ENCODE data around the gene NPLOC4. TPM values are rescaled to one million over a fixed set of nuclear protein-coding genes. Genes with fewer than 3 reads are reported as not detected.

The NPLOC4 gene
- total RNA-seq, 1 experiment from 2014 or later, result 146 TPM

GRCh38 chr17:81549826-81550225, 87.1 kb downstream of the NPLOC4 start:
- no peaks in the 10 kb centered on the region for H3K27me3 Mint-ChIP-seq (ENCODE audit: unreplicated experiment)
- H3K36me3 Mint-ChIP-seq (ENCODE audit: insufficient read depth, unreplicated experiment), result peaks cover 90% of the 10 kb centered on the region
- H3K4me1 Mint-ChIP-seq (ENCODE audit: low read depth, unreplicated experiment), result peaks cover 12% of the 10 kb centered on the region
- CTCF ChIA-PET, result no interaction called here
- TF ChIP-seq CTCF (IDR thresholded peaks at IDR 0.05; ENCODE audit: unreplicated experiment), result no peak
- intact Hi-C loops (cut with micrococcal nuclease; ENCODE audit: unreplicated experiment), result no loop called here
- DNase-seq, result no peak
- H3K27ac Mint-ChIP-seq (ENCODE audit: unreplicated experiment), result no peak overlapping the region
- peak overlapping the region; percentile 92 for H3K4me3 Mint-ChIP-seq (ENCODE audit: low read depth, unreplicated experiment)
- BruUV-seq (replicated peaks), result no TSS peak
- no peaks in the 10 kb centered on the region for H3K9me3 Mint-ChIP-seq (ENCODE audit: low read depth, unreplicated experiment)

GRCh38 chr17:81549031-81549557, 87.8 kb downstream of the NPLOC4 start:
- H3K27ac Mint-ChIP-seq (ENCODE audit: unreplicated experiment), result no peak overlapping the region
- intact Hi-C loops (cut with micrococcal nuclease; ENCODE audit: unreplicated experiment), result no loop called here
- no peak overlapping the region for H3K4me3 Mint-ChIP-seq (ENCODE audit: low read depth, unreplicated experiment)
- H3K27me3 Mint-ChIP-seq (ENCODE audit: unreplicated experiment), result no peaks in the 10 kb centered on the region
- H3K4me1 Mint-ChIP-seq (ENCODE audit: low read depth, unreplicated experiment), result peaks cover 8% of the 10 kb centered on the region
- DNase-seq, result no peak
- no peak for TF ChIP-seq CTCF (IDR thresholded peaks at IDR 0.05; ENCODE audit: unreplicated experiment)
- H3K9me3 Mint-ChIP-seq (ENCODE audit: low read depth, unreplicated experiment), result no peaks in the 10 kb centered on the region
- CTCF ChIA-PET, result no interaction called here
- no TSS peak for BruUV-seq (replicated peaks)
- H3K36me3 Mint-ChIP-seq (ENCODE audit: insufficient read depth, unreplicated experiment), result peaks cover 88% of the 10 kb centered on the region

- CTCF ChIA-PET, result no interaction called here
Observed at GRCh38 chr17:81547614-81547982, 89.3 kb downstream of the NPLOC4 start.

GRCh38 chr17:81546906-81547613, 89.9 kb downstream of the NPLOC4 start:
- Mint-ChIP-seq H3K36me3 (ENCODE audit: insufficient read depth, unreplicated experiment) (peaks cover 68% of the 10 kb centered on the region), H3K4me3 (ENCODE audit: low read depth, unreplicated experiment) (no peak overlapping the region), H3K27ac (ENCODE audit: unreplicated experiment) (no peak overlapping the region), H3K9me3 (ENCODE audit: low read depth, unreplicated experiment) (no peaks in the 10 kb centered on the region), H3K27me3 (ENCODE audit: unreplicated experiment) (no peaks in the 10 kb centered on the region), H3K4me1 (ENCODE audit: low read depth, unreplicated experiment) (no peaks in the 10 kb centered on the region)
- TF ChIP-seq CTCF (IDR thresholded peaks at IDR 0.05; ENCODE audit: unreplicated experiment), result no peak
- no TSS peak for BruUV-seq (replicated peaks)
- CTCF ChIA-PET, result interaction anchor here (0.6 to 0.7 kb wide), 2 partner anchors 24 to 39 kb away, joined by 3 to 4 read pairs; no protein-coding TSS in a partner anchor
- intact Hi-C loops (cut with micrococcal nuclease; ENCODE audit: unreplicated experiment), result no loop called here
- DNase-seq, result no peak

More at GRCh38 chr17:81547614-81547982, 89.3 kb downstream of the NPLOC4 start:
- no peak for TF ChIP-seq CTCF (IDR thresholded peaks at IDR 0.05; ENCODE audit: unreplicated experiment)
- BruUV-seq (replicated peaks), result no TSS peak
- intact Hi-C loops (cut with micrococcal nuclease; ENCODE audit: unreplicated experiment), result no loop called here
- Mint-ChIP-seq H3K36me3 (ENCODE audit: insufficient read depth, unreplicated experiment) (peaks cover 73% of the 10 kb centered on the region), H3K4me1 (ENCODE audit: low read depth, unreplicated experiment) (no peaks in the 10 kb centered on the region), H3K4me3 (ENCODE audit: low read depth, unreplicated experiment) (no peak overlapping the region), H3K9me3 (ENCODE audit: low read depth, unreplicated experiment) (no peaks in the 10 kb centered on the region), H3K27ac (ENCODE audit: unreplicated experiment) (no peak overlapping the region), H3K27me3 (ENCODE audit: unreplicated experiment) (no peaks in the 10 kb centered on the region)
- DNase-seq, result no peak
